Ovary (tissue), 9 donors: ENCODE measurements around the gene FBLN7. TPM values are rescaled to one million over a fixed set of nuclear protein-coding genes. Genes with fewer than 3 reads are reported as not detected.
A peak's percentile ranks its signal among the peaks of the same experiment; 100 is the strongest.
"Not testable (repeated sequence)": the region's sequence is repeated elsewhere in the genome, so short reads cannot be mapped to it uniquely, and the experiment has no call there.

Source experiments
- DNase-seq, 5 donors: peaks; one replicate each; pipeline ENCODE4 v3.0.0-alpha.2; 2019 to 2020
- H3K27ac ChIP-seq, 2 donors: fragments of 200-600 bp; one replicate each; pipeline versions ENCODE4 v1.5.1 to v1.8.0; 2019 to 2022
- H3K27me3 ChIP-seq: fragments of 200-600 bp; one replicate; pipeline ENCODE4 v1.8.0; 2022
- H3K36me3 ChIP-seq: fragments of 200-600 bp; sonication (generic); one replicate; pipeline ENCODE4 v1.5.1; 2019
- H3K4me1 ChIP-seq: one replicate; pipeline ENCODE4 v1.8.1; 2013; ENCODE audit warnings: mild to moderate bottlenecking, moderate library complexity; ENCODE audit not compliant: insufficient read depth
- H3K4me3 ChIP-seq: fragments of 200-600 bp; sonication (generic); one replicate; pipeline ENCODE4 v1.5.1; 2017
- H3K9me3 ChIP-seq, 2 donors: fragments of 200-600 bp in 1 of 2; sonication (generic) in 1 of 2; one replicate each; pipeline versions ENCODE4 v1.5.1 to v1.8.1; 2013 to 2019; ENCODE audit warnings: mild to moderate bottlenecking in 1 of 2, moderate library complexity in 1 of 2
- CTCF ChIP-seq, 3 donors: fragments of 450-650 bp in 2 of 3; fragments of 200-600 bp in 1 of 3; IDR thresholded peaks; one replicate each; pipeline versions ENCODE4 v1.5.1 to v1.8.0; 2016 to 2022; ENCODE audit warnings: antibody characterized with exemption in 3 of 3, mild to moderate bottlenecking in 1 of 3
- EP300 ChIP-seq: sonication (generic); formaldehyde crosslinking; IDR thresholded peaks from one replicate; pipeline ENCODE4 v1.6.1; 2017; ENCODE audit warnings: antibody characterized with exemption
- POLR2A ChIP-seq: fragments of 450-650 bp; IDR thresholded peaks from one replicate; pipeline ENCODE4 v1.6.1; 2017; ENCODE audit warnings: antibody characterized with exemption, mild to moderate bottlenecking, moderate library complexity
- WGBS, 3 donors: extraction: QIAGEN DNeasy Blood & Tissue Kit in 1 of 3; methylation state at CpG; one replicate each; pipeline versions ENCODE4 v1.1.5 to v1.1.7; 2013 to 2017; 5-methylcytosine and 5-hydroxymethylcytosine counted together
- intact Hi-C, 4 donors: fragments of 100-400 bp; cut with DNase I; formaldehyde crosslinking; loops; one replicate each; pipeline versions ENCODE4 v1.11.0 to v1.15.1; 2022 to 2023
- polyA plus RNA-seq, 2 donors: library from polyadenylated mRNA; stranded (reverse); fragments of 200-250 nt in 1 of 2; fragments of 350-450 nt in 1 of 2; fragmentation: Illumina TruSeq in 1 of 2; extraction: RNeasy Lipid Tissue Mini Kit (QIAGEN cat#74804) in 1 of 2; gene quantifications; one replicate each; pipeline ENCODE4 v1.2.3, GENCODE V29; 2013 to 2014
- total RNA-seq, 7 donors: library from RNA; depleted of rRNA in 2 of 7; stranded (reverse); fragments of >200 nt in 2 of 7; fragmentation: NEBNext Ultra II Directional in 3 of 7; extraction: Animal tissue kit (Norgen Biotek cat#: 25700) in 3 of 7; gene quantifications; one replicate each; pipeline versions ENCODE4 v1.1.0 to v1.2.4, GENCODE V29; 2016 to 2023
- donor health status: DM: no; HTN: no; CAD: no; lungs with moderate emphysema.
- donor health status: DM: no; HTN: no; CAD: no.
- donor health status: Bipolar disorder and iron deficiency.
- donor health status: DM: yes; HTN: yes; CAD: no.
- donor health status: DM: no; HTN: no; CAD: no.
- donor health status: DM: yes; HTN: yes; CAD: no.

Gene FBLN7
- total and polyA plus RNA-seq, 9 donors, result 0.18 to 5.0 (median 1.3) TPM

- no peak overlapping the region for H3K27ac ChIP-seq
- no peaks in the 10 kb centered on the region for H3K4me1 ChIP-seq
- no peaks in the 10 kb centered on the region for H3K27me3 ChIP-seq
Measured at GRCh38 chr2:112134120-112134519, 4.1 kb upstream of the FBLN7 start.

GRCh38 chr2:112136096-112136495 is 2.1 kb upstream of the FBLN7 start:
- WGBS, 3 donors, result 74 to 85% (median 76%) methylated on average over 5 of the region's 5 CpGs
- Histone ChIP-seq H3K36me3 (no peaks in the 10 kb centered on the region), H3K9me3 (peaks cover 0 to 8% of the 10 kb centered on the region in 2 donors), H3K4me1 (no peaks in the 10 kb centered on the region), H3K4me3 (no peak overlapping the region), H3K27me3 (no peaks in the 10 kb centered on the region), H3K27ac (no peak overlapping the region)
- no peak for DNase-seq
- intact Hi-C loops, result no loop called here
- no peak for TF ChIP-seq POLR2A
- TF ChIP-seq EP300, result no peak
- no peak for TF ChIP-seq CTCF (IDR thresholded peaks at IDR 0.05)

More at GRCh38 chr2:112134120-112134519, 4.1 kb upstream of the FBLN7 start:
- no peaks in the 10 kb centered on the region for H3K36me3 ChIP-seq
- H3K4me3 ChIP-seq, result no peak overlapping the region
- 80 to 87% (median 83%) methylated on average over 4 of the region's 4 CpGs for WGBS, 3 donors
- TF ChIP-seq CTCF (IDR thresholded peaks at IDR 0.05) (no peak), EP300 (no peak), POLR2A (no peak)
- DNase-seq, result no peak
- peaks cover 0 to 8% of the 10 kb centered on the region in 2 donors for H3K9me3 ChIP-seq
- intact Hi-C loops, result no loop called here

GRCh38 chr2:112137516-112138158 is 548 bp upstream of the FBLN7 start:
- no peak for DNase-seq

GRCh38 chr2:112139033-112139614 is 939 bp downstream of the FBLN7 start:
- H3K27me3 ChIP-seq, intact Hi-C loops, H3K27ac ChIP-seq, H3K36me3 ChIP-seq, H3K9me3 ChIP-seq, H3K4me1 ChIP-seq, H3K4me3 ChIP-seq, DNase-seq: not testable (repeated sequence)
- WGBS, 3 donors, result 0 to 12% (median 4%) methylated on average over 5 to 11 of the region's 32 CpGs

More at GRCh38 chr2:112137516-112138158, 548 bp upstream of the FBLN7 start:
- H3K4me3 ChIP-seq, result peak overlapping the region; percentile 41
- no peak overlapping the region for H3K27ac ChIP-seq
- 28 to 37% (median 32%) methylated on average over 15 of the region's 15 CpGs for WGBS, 3 donors
- TF ChIP-seq CTCF (IDR thresholded peaks at IDR 0.05) (no peak), EP300 (no peak), POLR2A (no peak)
- H3K27me3 ChIP-seq, result no peaks in the 10 kb centered on the region
- H3K4me1 ChIP-seq, result no peaks in the 10 kb centered on the region
- intact Hi-C loops, result no loop called here
- peaks cover 0 to 8% of the 10 kb centered on the region in 2 donors for H3K9me3 ChIP-seq
- no peaks in the 10 kb centered on the region for H3K36me3 ChIP-seq

GRCh38 chr2:112139661-112140204 is 1.5 kb downstream of the FBLN7 start:
- H3K4me3 ChIP-seq, H3K27ac ChIP-seq, H3K9me3 ChIP-seq, H3K27me3 ChIP-seq, H3K4me1 ChIP-seq, DNase-seq, H3K36me3 ChIP-seq, intact Hi-C loops: not testable (repeated sequence)
- WGBS, 3 donors, result 1 to 21% (median 1%) methylated on average over 19 to 31 of the region's 38 CpGs
